Muscle of leg (tissue), 11 donors: ENCODE results near the gene CIRBP. TPM values are rescaled to one million over a fixed set of nuclear protein-coding genes. Genes with fewer than 3 reads are reported as not detected.
A peak's percentile ranks its signal among the peaks of the same experiment; 100 is the strongest.
"Not testable (repeated sequence)": the region's sequence is repeated elsewhere in the genome, so short reads cannot be mapped to it uniquely, and the experiment has no call there.

Experiments
- DNase-seq: peaks from one replicate; pipeline ENCODE4 v3.0.0; 2013
- H3K27ac ChIP-seq: one replicate; pipeline ENCODE4 v1.5.1; 2013; ENCODE audit warnings: mild to moderate bottlenecking, low read length, control low read depth
- H3K27me3 ChIP-seq: one replicate; pipeline ENCODE4 v1.6.1; 2013; ENCODE audit warnings: low read length; ENCODE audit not compliant: control insufficient read depth, insufficient read depth
- H3K36me3 ChIP-seq: one replicate; pipeline ENCODE4 v1.6.1; 2013; ENCODE audit warnings: low read length; ENCODE audit not compliant: control insufficient read depth, insufficient read depth
- H3K4me1 ChIP-seq: one replicate; pipeline ENCODE4 v1.6.1; 2013; ENCODE audit warnings: low read length; ENCODE audit not compliant: control insufficient read depth, insufficient read depth
- H3K4me3 ChIP-seq: one replicate; pipeline ENCODE4 v1.5.1; 2013; ENCODE audit warnings: low read length, control low read depth
- H3K9me3 ChIP-seq: replicated peaks from 2 replicates; pipeline ENCODE4 v1.6.1; 2013; ENCODE audit warnings: low read depth, low read length; ENCODE audit not compliant: control insufficient read depth
- WGBS: methylation state at CpG from one replicate; pipeline ENCODE4 v1.1.5; 2013; ENCODE audit warnings: missing lambda C conversion rate; ENCODE audit not compliant: insufficient coverage; 5-methylcytosine and 5-hydroxymethylcytosine counted together
- polyA plus RNA-seq, 8 donors: library from polyadenylated mRNA; unstranded; fragments of 120-200 nt; gene quantifications; one replicate each; pipeline versions ENCODE4 v1.2.1 to v1.2.3, GENCODE V29; 2013; ENCODE audit warnings: inconsistent platforms in 1 of 8, low replicate concordance in 1 of 8; ENCODE audit not compliant: insufficient read length in 8 of 8, insufficient read depth in 1 of 8
- total RNA-seq: library from RNA; stranded (reverse); fragments of 120-200 nt; gene quantifications from one replicate; pipeline ENCODE4 v1.2.4, GENCODE V29; 2013

Gene CIRBP
- total and polyA plus RNA-seq, 9 donors, result 402 to 613 (median 547) TPM

DNA sequence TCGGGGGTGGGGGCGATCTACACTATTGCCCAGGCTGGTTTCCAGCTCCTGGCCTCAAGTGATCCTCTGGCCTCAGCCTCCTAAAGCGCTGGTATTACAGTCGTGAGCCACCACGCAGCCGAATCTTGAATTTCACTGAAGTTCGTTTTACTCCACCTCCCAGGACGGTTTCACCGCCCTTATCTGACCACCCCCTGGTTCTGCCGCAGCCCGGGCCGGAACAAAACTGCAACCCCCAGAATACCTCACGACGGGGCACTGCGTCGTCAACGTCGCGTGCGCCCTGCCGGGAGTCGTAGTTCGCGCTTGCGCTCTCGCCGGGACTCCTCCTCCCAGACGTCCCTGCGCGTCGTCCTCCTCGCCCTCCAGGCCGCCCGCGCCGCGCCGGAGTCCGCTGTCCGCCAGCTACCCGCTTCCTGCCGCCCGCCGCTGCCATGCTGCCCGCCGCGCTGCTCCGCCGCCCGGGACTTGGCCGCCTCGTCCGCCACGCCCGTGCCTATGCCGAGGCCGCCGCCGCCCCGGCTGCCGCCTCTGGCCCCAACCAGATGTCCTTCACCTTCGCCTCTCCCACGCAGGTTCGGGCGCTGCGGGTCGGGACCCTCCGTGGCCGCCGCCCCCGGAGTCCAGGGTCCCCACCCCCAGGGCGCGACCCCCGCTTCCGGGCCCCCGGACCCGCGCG lies 27.6 kb upstream of the CIRBP start, which contains the start of gene ATP5F1D:
Gene ATP5F1D (plus strand): TSS at position 335 of the 679 bp plus-strand sequence. CDS start 100 bp downstream, at position 435.
- peak within 1 kb of the TSS; percentile 66 for H3K4me3 ChIP-seq
- no peaks in the 10 kb centered on the region for H3K9me3 ChIP-seq
- WGBS, result under 1% methylated on average over 75 of the region's 79 CpGs
- H3K27me3 ChIP-seq, result peaks cover 6% of the 10 kb centered on the region
- DNase-seq, result peak; percentile 97
- H3K4me1 ChIP-seq, result peaks cover 79% of the 10 kb centered on the region
- H3K27ac ChIP-seq, result peak within 1 kb of the TSS; percentile 47
- H3K36me3 ChIP-seq, result peaks cover 4% of the 10 kb centered on the region

DNA sequence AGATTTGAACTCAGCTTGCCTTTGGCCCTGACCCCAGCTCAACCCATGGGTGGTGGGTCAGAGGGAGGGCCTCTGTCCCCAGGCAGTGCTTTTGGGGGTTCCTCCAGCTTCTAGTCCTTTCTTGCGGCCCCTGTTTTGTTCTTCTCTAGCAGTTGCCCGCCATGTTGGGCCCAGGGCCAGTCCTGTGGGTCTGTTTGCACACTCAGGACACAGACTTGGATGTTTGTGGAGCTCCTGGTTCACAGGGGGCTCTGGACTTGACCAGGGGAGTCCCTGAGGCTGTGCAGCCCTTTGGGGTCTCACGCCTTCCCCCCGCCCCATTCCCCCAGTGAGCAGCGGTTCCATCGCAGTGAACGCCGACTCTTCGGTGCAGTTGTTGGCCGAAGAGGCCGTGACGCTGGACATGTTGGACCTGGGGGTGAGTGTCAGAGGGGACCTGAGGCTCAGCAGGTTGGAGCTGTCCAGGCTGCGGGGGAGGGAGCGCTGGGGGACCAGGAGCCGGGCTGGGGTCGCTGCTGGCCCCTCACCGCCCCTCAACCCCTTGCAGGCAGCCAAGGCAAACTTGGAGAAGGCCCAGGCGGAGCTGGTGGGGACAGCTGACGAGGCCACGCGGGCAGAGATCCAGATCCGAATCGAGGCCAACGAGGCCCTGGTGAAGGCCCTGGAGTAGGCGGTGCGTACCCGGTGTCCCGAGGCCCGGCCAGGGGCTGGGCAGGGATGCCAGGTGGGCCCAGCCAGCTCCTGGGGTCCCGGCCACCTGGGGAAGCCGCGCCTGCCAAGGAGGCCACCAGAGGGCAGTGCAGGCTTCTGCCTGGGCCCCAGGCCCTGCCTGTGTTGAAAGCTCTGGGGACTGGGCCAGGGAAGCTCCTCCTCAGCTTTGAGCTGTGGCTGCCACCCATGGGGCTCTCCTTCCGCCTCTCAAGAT lies 25.1 kb upstream of the CIRBP start:
- no peaks in the 10 kb centered on the region for H3K27me3 ChIP-seq
- H3K36me3 ChIP-seq, result peaks cover 4% of the 10 kb centered on the region
- no peak overlapping the region for H3K4me3 ChIP-seq
- peak overlapping the region; percentile 99 for H3K27ac ChIP-seq
- H3K4me1 ChIP-seq, result peaks cover 77% of the 10 kb centered on the region
- no peaks in the 10 kb centered on the region for H3K9me3 ChIP-seq
- peak; percentile 91 for DNase-seq
- WGBS, result 29% methylated on average over 26 of the region's 33 CpGs

DNA sequence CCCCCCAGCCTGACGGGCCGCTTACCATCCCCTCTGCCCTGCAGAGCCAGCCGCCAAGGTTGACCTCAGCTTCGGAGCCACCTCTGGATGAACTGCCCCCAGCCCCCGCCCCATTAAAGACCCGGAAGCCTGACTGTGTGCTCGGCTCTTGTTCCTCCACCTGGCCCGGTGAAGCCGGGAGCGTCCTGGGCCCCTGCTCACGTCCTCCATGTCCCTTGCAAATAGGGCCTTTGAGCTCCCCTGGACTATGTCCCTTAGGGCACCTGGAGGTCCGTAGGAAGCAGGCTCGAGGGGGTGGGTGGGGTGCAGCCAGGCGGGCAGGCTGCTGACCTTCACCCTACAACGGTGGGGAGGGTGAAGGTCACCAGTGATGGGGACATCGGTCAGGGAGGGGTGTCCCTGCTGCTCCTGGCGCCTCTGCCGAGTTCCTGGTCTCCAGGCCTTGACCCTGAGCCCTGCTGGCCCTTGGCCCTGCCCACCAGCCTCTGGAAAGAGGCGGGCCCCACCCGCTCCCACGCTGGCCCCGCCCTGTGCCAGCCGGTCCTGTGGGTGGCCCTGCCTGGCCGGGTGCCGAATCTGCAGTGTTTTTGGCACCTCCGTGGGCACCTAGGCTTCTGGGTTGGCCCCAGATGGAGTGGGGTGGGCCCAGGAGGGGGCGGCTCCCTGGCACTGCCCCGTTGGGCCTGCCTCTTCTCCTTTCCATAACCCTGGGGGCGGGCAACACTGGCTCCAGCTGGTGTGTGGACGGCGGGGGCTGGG lies 24.3 kb upstream of the CIRBP start:
- Histone ChIP-seq H3K4me3 (no peak overlapping the region), H3K9me3 (no peaks in the 10 kb centered on the region), H3K27ac (peak overlapping the region; percentile 99), H3K27me3 (no peaks in the 10 kb centered on the region), H3K36me3 (peaks cover 4% of the 10 kb centered on the region), H3K4me1 (peaks cover 72% of the 10 kb centered on the region)
- DNase-seq, result peak; percentile 60
- 26% methylated on average over 14 of the region's 31 CpGs for WGBS

DNA sequence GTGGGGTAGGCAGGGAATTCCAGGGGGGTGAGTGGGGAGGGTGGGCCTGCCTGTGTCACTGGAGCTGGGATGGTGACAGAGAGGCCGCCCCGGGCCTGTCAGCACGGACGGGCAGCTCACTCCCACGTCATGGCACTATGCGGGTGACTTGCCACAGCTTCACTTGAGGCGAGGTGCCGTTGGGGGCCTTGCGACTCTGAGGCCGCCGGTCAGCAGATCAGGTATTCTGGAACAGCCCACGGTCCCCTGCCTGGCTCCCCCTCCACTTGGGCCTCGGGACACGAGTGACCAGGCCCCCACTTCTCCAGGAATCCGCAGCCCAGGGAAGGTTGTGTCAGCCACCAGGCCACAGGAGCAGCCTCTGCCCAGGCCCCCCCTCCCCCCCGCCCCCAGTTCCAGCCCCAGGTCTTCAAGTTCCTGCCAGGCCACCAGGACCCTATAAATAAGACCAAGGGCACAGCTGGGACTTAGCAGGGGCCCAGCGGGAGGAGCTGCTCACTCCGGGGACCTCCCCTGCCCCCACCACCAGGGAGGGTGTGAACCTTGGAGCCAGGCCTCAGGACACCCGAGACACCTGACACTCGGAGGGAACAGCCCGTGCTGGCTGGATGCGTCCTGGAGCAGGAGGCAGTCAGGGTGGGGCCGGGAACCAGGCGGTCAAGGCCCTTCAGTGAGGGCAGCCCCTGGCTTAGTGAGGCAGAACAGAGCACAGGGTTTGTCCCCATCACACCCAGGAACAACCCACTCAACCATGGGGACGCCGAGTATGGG lies 23.5 kb upstream of the CIRBP start:
- peaks cover 67% of the 10 kb centered on the region for H3K4me1 ChIP-seq
- H3K36me3 ChIP-seq, result peaks cover 4% of the 10 kb centered on the region
- H3K4me3 ChIP-seq, result no peak overlapping the region
- H3K27me3 ChIP-seq, result no peaks in the 10 kb centered on the region
- peak overlapping the region; percentile 99 for H3K27ac ChIP-seq
- H3K9me3 ChIP-seq, result no peaks in the 10 kb centered on the region
- 63% methylated on average over 21 of the region's 26 CpGs for WGBS
- peak; percentile 85 for DNase-seq

DNA sequence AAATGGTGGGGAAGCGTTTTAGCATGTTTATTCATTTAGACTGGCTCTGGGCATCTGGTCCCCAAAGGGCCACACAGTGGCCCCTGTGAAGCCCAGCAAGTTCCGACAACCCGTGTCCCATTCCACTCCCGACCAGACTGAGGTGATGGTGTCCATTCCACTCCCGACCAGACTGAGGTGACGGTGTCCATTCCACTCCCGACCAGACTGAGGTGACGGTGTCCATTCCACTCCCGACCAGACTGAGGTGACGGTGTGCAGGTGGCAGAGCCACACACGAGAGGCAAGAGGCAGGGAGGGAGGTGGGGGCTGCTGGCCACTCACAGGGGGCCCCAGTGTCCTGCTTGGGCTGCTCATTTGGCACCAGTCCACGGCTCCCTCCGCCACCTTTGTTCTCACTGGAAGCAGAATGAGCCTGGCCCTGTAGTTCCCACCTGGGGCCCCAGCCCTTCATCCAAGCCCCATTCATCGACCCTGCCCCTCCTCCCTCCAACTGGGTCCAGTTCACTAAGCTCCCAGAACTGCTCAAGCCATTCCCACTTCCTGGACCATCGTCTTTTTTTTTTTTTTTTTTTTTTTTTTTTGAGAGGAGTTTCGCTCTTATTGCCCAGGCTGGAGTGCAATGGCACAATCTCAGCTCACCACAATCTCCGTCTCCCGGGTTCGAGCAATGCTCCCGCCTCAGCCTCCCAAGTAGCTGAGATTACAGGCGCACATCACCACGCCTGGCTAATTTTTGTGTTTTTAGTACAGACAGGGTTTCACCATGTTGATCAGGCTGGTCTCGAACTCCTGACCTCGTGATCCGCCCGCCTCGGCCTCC lies 22.7 kb upstream of the CIRBP start:
- Histone ChIP-seq H3K4me1 (peaks cover 64% of the 10 kb centered on the region), H3K27ac (peak overlapping the region; percentile 99)
- H3K36me3 ChIP-seq, H3K27me3 ChIP-seq, H3K9me3 ChIP-seq, H3K4me3 ChIP-seq: not testable (repeated sequence)
- WGBS, result 71% methylated on average over 13 of the region's 27 CpGs
- peak; percentile 63 for DNase-seq

DNA sequence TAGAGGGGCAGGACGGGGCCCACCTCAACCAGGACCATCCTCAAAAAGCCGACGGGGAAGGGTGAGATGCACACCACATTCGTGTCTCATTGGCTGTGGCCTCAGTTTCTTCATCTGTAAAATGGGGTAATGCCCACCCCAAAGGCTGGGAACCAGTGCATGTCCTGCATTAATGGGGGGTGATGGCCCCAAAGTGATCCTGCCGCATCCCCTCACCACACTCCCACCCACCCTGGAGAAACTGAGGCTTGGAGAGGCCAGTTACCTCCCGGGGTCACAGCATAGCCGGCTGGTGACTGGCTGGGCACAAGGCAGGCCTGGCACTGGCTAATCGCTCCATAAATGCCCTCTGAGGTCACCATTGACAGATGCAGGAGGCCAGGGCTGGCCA lies 21.4 kb upstream of the CIRBP start:
- Histone ChIP-seq H3K9me3 (no peaks in the 10 kb centered on the region), H3K27ac (peak overlapping the region; percentile 99), H3K4me3 (peak overlapping the region; percentile 77), H3K36me3 (peaks cover 12% of the 10 kb centered on the region), H3K4me1 (peaks cover 70% of the 10 kb centered on the region), H3K27me3 (no peaks in the 10 kb centered on the region)
- DNase-seq, result peak; percentile 84
- 60% methylated on average over 4 of the region's 8 CpGs for WGBS

DNA sequence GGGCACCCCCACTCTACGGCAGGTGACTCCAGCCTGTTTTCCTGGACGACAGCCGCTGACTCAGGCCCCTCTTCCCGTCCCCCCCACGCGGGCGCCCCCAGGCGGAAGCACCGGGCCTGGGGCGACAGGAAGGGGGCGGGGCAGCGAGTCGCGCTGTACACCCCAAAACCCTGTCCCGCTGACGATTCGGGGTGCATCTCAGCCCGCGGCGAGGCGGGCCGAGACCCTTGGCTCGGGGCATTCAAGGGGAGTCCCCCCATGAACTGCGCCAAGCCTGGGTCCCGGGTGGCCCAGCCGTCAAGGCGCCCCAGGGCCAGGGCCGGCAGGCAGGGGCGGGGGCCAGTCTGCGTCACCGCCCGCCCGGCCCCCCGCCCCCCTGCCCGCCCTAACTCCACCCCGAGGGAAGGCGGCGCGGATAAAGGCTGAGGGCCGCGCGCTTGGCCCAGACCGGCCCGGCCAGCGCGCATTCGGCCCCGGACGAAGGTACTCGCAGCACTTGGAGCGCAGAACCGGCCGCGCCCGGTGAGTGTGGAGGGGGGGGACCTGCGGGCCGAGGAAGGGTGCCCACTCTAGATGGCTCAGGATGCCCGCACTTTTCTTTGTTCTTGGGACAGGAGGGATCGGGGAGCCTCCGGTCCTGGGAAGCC lies 20.9 kb upstream of the CIRBP start, which contains the start of gene MIDN:
Gene MIDN (plus strand): TSS at position 445 of the 647 bp plus-strand sequence. CDS start 1,714 bp downstream, outside the sequence.
- WGBS, result 3% methylated on average over 32 of the region's 60 CpGs

DNA sequence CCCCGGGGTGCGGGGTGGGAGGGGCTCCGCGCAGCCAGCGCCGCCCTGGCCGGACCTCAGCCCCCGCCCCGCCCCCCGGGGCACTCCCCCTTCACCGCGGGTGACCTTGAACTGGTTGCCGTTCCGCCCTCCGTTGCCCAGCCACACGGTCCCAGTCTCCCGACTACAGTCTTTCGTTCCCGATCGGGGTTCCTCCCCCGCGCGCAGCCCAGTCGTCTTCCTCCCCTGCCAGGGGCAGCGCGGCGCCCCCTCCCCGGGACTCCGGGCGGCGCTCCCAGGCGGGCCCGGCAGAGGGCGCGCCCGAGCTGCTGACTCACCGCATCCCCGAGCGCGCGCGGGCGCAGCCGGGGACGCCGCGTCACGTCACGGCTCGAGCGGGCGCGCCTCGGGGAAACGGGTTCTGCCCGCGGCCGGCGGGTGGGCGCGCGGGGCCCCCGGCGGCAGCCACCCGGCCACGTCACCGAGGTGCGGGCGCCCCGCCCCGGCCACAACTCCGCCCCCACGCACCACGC lies 20.3 kb upstream of the CIRBP start:
- Histone ChIP-seq H3K9me3 (no peaks in the 10 kb centered on the region), H3K27ac (peak overlapping the region; percentile 99), H3K36me3 (peaks cover 19% of the 10 kb centered on the region), H3K4me3 (peak overlapping the region; percentile 77), H3K4me1 (peaks cover 70% of the 10 kb centered on the region), H3K27me3 (no peaks in the 10 kb centered on the region)
- under 1% methylated on average over 74 of the region's 74 CpGs for WGBS
- peak; percentile 91 for DNase-seq

More for the DNA sequence above, 20.9 kb upstream of the CIRBP start, which contains the start of gene MIDN:
- peak within 1 kb of the TSS; percentile 77 for H3K4me3 ChIP-seq
- H3K9me3 ChIP-seq, result no peaks in the 10 kb centered on the region
- peaks cover 70% of the 10 kb centered on the region for H3K4me1 ChIP-seq
- H3K27me3 ChIP-seq, result no peaks in the 10 kb centered on the region
- H3K36me3 ChIP-seq, result peaks cover 13% of the 10 kb centered on the region
- DNase-seq, result peak; percentile 93
- peak within 1 kb of the TSS; percentile 99 for H3K27ac ChIP-seq
